HTERT RPE-1 (cell line): Measurements from ENCODE around the gene SYT17.

Experiments used
- in situ Hi-C: fragments of 300-500 bp; cut with MboI; formaldehyde crosslinking; loops from 4 replicates; pipeline ENCODE4 v1.14.3; 2020; ENCODE audit warnings: low sequenced_read_pairs

The SYT17 gene

GRCh38 chr16:19242186-19242585 lies 74.1 kb downstream of the SYT17 start:
- in situ Hi-C loops = no loop called here

- in situ Hi-C loops = no loop called here
These were observed 75.0 kb downstream of the SYT17 start for GRCh38 chr16:19242987-19243575.

GRCh38 chr16:19245326-19245925 lies 77.4 kb downstream of the SYT17 start:
- in situ Hi-C loops = no loop called here

- in situ Hi-C loops = no loop called here
These were observed 84.9 kb downstream of the SYT17 start for GRCh38 chr16:19252904-19253303.

DNA sequence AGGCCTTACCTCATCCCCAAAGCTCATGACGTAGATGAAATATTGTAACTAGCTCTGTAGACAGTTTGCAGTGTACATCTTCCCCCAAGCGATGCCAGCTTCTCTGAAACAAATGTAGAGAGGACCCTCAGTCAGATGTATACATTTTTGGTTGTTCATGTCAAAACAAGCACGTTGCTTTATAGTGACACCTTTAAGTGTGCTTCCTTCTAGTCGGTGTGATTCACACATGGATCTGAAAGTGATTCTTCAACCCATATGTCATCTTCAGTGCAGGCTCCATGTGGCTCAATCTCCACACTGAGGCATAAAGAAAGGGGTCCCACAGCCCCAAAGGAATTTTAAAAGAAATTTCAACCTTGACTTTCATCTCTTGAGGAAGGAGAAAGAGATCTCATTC lies 86.6 kb downstream of the SYT17 start:
- in situ Hi-C loops = no loop called here

DNA sequence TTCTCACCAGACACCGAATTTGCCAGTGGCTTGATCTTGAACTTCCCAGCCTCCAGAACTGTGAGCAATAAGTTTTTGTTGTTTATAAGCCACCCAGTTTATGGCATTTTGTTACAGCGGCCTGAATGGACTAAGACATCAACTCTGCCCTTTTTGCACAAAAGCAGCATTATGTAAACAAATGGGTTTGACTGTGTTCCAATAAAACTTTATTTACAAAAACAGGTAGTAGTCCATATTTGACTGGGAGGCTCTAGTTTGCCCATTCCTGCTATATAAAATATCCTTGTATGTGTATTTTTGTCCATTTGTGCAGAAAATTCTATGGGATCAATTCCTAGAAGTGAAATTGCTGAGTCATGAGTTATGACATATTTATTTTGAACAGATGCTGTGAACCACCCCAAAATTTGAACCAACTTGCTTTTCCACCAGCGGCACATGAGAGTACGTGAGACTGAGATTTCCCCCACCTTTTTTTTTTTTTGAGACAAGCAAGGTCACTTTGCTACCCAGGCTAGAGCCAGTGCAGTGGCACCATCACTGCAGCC lies 96.2 kb downstream of the SYT17 start:
- in situ Hi-C loops = no loop called here

DNA sequence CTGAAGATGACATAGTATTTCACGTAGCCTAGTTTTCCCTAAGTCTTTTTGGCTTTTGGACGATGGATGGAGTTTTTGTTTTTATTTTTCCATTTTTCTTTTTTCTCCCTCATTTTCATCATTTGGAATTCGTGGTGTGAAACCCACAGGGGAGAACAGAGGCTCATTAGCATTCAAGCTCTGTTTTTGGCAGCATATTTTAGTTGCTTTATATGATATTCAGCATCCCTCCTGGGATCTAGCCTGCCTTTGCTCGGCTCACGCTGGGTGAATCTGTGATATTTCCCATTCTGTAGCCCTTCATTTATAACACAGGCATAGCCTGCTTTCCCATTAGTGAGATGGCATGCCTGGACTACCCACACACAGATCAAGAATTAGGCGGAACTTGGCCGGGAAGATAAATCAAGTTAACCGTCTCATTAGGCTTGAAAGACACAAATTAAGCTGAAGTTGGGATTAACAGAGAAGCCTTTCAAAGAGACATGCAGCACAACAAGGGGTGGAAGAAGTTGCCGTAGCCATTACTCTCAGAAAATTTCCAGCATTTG lies 97.4 kb downstream of the SYT17 start:
- in situ Hi-C loops = no loop called here

DNA sequence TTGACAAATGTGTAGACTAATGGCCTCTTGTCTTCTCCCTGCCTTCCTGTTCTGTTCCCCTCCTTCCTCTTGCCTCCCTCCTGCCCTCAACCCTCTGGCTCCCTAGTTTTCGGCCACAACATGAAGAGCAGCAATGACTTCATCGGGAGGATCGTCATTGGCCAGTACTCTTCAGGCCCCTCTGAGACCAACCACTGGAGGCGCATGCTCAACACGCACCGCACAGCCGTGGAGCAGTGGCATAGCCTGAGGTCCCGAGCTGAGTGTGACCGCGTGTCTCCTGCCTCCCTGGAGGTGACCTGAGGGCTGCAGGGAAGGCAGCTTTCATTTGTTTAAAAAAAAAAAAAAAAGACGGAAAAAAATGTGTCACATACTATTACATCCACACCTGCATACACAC lies 98.7 kb downstream of the SYT17 start:
- in situ Hi-C loops = no loop called here

DNA sequence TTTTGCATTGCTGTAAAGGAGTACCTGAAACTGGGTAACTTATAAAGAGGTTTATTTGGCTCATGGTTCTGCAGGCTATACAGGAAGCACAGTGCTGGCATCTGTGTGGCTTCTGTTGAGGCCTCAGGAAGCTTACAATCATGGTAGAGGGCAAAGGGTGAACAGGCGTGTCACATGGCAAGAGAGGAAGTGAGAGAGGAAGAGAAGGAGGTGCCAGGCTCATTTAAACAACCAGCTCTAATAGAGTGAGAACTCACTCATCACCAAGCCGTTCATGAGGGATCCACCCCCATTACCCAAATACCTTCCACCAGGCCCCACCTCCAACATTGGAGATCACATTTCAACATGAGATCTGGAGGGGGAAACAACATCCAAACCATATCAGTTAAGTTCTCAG lies 101.1 kb downstream of the SYT17 start:
- in situ Hi-C loops = no loop called here

DNA sequence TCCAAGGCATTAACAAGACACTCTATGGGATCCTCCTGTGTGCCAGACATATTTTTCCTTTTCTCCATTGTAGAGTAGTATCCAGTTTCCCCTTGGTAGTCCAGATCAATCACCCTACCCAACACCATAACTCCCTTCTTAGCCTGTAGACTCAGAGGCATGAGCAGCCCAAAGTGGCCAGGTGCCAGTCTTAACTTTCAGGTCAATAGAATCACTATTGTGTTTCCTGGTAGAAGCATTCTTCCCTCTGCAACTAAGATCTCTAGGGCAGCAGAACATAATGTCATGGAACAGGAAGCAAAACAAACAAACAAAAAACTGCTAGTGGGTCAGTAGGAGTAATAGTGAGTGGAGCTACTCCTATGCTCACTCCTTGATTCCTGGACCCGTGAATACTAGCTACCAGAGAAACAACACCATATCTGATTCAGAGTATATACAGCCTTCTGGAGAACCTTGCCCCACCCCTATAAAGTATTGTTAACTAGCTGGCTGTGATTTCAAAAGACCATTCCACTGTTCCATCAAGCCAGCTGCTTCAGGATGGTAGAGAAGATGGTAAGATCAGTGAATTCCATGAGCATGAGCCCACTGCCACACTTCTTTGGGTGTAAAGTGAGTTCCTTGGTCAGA lies 106.2 kb downstream of the SYT17 start:
- in situ Hi-C loops = no loop called here

GRCh38 chr16:19278403-19278802 lies 110.4 kb downstream of the SYT17 start:
- in situ Hi-C loops = no loop called here

DNA sequence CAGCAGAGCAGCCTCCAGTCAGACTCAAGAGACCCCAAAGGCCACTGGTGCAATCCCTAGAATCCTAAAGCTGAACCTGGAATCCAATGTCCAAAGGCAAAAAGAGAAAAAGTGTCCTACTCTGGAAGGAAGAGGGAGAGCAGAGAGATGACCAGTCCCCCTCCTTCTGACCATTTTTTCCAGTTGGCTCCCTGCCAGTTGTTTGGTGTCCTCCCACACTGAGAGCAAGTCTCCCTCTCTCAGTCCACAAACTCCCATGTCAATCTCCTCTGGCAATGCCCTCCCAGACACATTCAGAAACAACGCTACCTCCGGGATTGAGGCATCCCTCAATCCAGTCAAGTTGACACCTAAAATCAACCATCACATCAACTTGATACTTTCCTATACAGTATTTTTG lies 113.2 kb downstream of the SYT17 start:
- in situ Hi-C loops = no loop called here

DNA sequence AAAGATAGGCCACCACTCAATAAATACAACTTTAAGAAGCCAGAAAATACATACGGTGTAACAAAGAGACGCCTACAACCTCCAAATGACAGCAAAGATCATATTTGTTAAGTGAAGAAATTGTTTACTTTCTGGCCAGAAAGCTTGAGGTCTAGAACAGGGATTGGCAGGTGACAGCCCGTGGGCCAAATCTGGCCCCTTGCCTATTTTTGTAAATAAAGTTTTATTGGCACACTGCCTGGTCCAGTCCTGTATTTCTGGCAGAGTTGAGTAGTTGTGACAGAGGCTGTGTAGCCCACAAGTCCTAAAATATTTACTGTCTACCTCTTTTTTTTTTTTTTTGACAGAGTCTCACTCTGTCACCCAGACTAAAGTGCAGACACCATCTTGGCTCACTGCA lies 114.1 kb downstream of the SYT17 start:
- in situ Hi-C loops = no loop called here

GRCh38 chr16:19283637-19284036 lies 115.6 kb downstream of the SYT17 start:
- in situ Hi-C loops = no loop called here

DNA sequence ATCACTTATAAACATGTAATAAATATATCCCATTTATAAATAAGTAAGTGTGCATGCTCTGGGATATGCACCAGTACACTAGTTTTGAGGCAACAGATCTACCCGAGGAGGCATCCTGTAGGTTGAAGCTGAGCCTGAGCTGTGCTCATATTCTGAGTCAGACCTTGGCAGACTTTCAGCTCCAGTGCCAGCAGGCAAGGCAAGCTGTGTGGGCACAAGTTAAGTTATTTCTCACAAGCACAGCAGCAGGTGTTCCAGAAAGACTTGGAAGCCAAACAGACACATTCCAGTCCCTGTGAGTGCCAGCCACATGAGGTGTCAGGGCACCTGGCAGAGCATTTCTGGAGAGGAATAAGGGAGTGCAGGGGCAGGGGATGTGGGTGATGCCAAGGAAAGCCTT lies 116.2 kb downstream of the SYT17 start:
- in situ Hi-C loops = no loop called here

GRCh38 chr16:19285431-19285830 lies 117.4 kb downstream of the SYT17 start, which contains the start of gene CLEC19A:
Gene CLEC19A (plus strand): TSS chr16:19285731. CDS start chr16:19285852, 121 bp downstream.
- in situ Hi-C loops = no loop called here

DNA sequence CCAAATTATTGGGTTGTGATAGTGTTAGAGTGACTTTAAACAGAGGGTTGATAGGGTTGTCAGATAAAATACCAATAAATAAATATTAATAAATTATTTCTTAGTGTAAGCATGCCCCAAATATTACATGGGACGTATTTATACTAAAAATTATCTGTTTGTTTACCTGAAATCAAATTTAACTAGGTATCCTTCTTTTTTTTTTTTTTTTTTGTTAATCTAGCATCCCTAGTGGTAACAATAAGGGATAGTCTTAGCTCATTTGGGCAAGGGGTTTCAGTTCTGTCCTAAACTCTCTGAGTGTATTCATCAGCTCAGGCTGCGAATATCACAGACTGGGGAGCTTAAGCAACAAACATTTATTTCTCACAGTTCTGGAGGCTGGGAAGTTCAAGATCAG lies 118.8 kb downstream of the SYT17 start:
- in situ Hi-C loops = no loop called here

DNA sequence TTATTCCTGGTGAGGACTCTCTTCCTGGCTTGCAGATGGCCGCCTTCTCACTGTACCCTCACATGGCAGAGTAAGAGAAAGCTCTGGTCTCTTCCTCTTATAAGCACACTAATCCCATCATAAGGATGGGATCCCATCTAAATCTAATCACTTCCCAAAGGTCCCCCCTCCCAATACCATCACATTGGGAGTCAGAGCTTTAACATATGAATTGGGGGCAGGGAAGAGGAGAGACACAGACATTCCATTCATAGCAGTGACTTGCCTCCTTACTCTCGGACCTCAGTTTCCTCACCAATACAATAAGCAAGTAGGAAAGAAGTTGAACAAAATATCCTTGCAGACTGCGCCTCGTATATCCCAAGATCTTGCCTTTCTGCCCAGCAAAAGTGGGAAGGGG lies 119.2 kb downstream of the SYT17 start:
- in situ Hi-C loops = no loop called here

DNA sequence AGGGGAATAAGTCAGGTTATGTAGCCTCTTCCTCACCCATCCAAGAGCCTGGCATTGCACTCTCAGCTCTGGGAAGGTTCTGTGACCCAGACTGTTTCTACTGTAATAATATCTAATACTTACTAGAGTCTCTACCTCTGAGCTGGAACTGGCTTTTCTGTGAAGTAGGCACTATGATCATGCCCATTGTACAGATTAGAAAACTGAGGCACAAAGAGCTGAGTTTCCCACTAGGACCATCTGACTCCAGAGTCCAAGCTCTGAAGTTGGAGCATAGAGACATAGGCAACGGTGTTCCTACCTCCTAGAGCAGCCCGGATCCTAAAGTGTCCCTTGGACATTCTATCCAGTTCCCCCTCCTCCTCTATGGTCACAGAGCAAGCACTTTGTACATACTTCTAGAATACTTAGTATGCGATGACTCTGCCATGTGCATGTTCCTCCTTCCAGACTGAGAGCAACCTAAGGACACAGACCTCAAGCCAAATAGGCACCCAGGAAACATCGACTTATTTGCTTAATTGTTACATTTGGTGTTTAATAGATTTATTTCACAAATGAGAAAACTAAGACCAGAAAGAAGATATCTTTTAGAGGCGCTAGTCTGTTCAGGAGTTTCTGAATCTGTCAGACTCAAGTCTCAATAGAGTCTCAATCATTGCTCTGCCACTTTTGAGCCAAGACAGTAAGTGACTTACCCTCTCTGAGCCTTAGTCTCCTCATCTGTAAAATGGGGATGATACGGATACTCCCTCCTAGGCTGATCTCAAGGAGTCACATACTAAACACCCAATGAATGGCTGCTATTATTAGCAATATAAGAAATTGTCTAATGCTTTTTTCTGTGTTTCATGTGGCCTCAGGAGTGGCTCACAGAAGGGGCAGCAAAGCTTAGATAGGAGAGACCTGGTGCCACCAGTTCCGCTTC lies 121.1 kb downstream of the SYT17 start:
- in situ Hi-C loops = no loop called here

- in situ Hi-C loops = no loop called here
These were observed 121.9 kb downstream of the SYT17 start for GRCh38 chr16:19289811-19290485.
